H1 (cell line): ENCODE results near the gene BNC2. TPM values are rescaled to one million over a fixed set of nuclear protein-coding genes. Genes with fewer than 3 reads are reported as not detected.

ENCODE experiments used
- CHD1 ChIP-seq: IDR thresholded peaks from 2 replicates; pipeline ENCODE4 v1.6.1; 2012; ENCODE audit warnings: low read depth, low read length, improper control_type of control experiment
- CHD2 ChIP-seq: IDR thresholded peaks from 2 replicates; pipeline ENCODE4 v1.6.1; 2012; ENCODE audit warnings: low read length, improper control_type of control experiment
- PHF8 ChIP-seq: fragments of 200-600 bp; sonication (generic); conservative IDR thresholded peaks from 2 replicates; pipeline ENCODE4 v1.7.1; 2012; ENCODE audit warnings: low read depth, mild to moderate bottlenecking, inconsistent platforms, low read length, moderate library complexity
- SP1 ChIP-seq: IDR thresholded peaks from 2 replicates; pipeline ENCODE4 v1.6.1; 2011; ENCODE audit warnings: low read depth, low read length
- SRF ChIP-seq: IDR thresholded peaks from 2 replicates; pipeline ENCODE4 v1.6.1; 2011; ENCODE audit warnings: mild to moderate bottlenecking, low read depth, low read length, moderate library complexity
- ZNF274 ChIP-seq: IDR thresholded peaks from 2 replicates; pipeline ENCODE4 v1.7.0; 2012; ENCODE audit warnings: low read length, borderline replicate concordance; ENCODE audit errors: extremely low read depth
- polyA plus RNA-seq, 7 experiments: library from polyadenylated mRNA; depleted of rRNA in 3 of 7; stranded (reverse) in 5 of 7; unstranded in 2 of 7; fragments of >200 nt in 5 of 7; fragments of 200-250 nt in 2 of 7; gene quantifications; 1 replicate in 5 of 7; 2 replicates in 1 of 7; 4 replicates in 1 of 7; pipeline versions ENCODE4 v1.2.1 to v1.2.3, GENCODE V29; 2011 to 2013; ENCODE audit warnings: missing spikeins in 2 of 7, mixed read lengths in 2 of 7
- total RNA-seq: library from RNA; stranded (reverse); fragmentation: NEBNext Ultra II Directional; extraction: Animal tissue kit (Norgen Biotek cat#: 25700); gene quantifications from 2 replicates; pipeline ENCODE4 v1.2.1, GENCODE V29; 2021
- TF ChIP-seq, protein P1 (sequence below): IDR thresholded peaks from 2 replicates; pipeline ENCODE4 v1.6.1; 2011; ENCODE audit warnings: low read length, improper control_type of control experiment

The BNC2 gene
- total and polyA plus RNA-seq, 2 of the 8 experiments (the other 6 are each of a cell fraction or from before 2014, with no cell fraction given), result 16.0 to 26.8 TPM

DNA sequence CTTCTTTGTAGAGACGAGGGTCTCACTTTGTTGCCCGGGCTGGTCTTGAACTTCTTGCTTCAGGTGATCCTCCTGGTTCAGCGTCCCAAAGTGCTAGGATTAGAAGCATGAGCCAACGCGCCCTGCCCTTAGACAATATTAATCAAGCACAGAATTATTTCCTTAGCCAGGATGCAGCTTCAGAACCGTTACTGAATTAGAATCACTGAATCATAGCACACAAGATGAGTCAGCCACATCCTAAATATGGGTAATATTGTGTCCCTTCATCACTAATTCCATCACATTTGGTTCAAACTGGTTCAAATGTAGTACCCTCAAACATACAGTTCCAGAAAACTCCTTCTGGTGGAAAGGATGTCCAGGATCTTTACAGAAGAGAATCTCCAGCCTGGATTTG lies 82.7 kb downstream of the BNC2 start (continued):
- TF ChIP-seq SRF, result no peak
- no peak for TF ChIP-seq SP1
- TF ChIP-seq CHD2, result no peak
- TF ChIP-seq, protein P1, sequence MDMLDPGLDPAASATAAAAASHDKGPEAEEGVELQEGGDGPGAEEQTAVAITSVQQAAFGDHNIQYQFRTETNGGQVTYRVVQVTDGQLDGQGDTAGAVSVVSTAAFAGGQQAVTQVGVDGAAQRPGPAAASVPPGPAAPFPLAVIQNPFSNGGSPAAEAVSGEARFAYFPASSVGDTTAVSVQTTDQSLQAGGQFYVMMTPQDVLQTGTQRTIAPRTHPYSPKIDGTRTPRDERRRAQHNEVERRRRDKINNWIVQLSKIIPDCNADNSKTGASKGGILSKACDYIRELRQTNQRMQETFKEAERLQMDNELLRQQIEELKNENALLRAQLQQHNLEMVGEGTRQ, result no peak
- no peak for TF ChIP-seq PHF8
- no peak for TF ChIP-seq CHD1
- TF ChIP-seq ZNF274, result no peak
